ENCODE data around the gene TMEM214. TPM values are rescaled to one million over a fixed set of nuclear protein-coding genes. Genes with fewer than 3 reads are reported as not detected.

The TMEM214 gene
- total RNA-seq, 2 donors from 2014 or later: 52.7 to 63.7 TPM

- no peak overlapping the region for H3K27ac Mint-ChIP-seq
- no peaks in the 10 kb centered on the region for H3K27me3 Mint-ChIP-seq (ENCODE audit: insufficient read depth)
- no peaks in the 10 kb centered on the region for H3K9me3 ChIP-seq (ENCODE audit: control insufficient read depth, low read length)
- no peak for DNase-seq
- H3K4me3 ChIP-seq (ENCODE audit: low read length): no peak overlapping the region
- WGBS, 2 experiments (ENCODE audit: insufficient coverage in 1 of 2, insufficient read length in 1 of 2): 96 to 97% methylated on average over 3 of the region's 3 CpGs
- H3K4me1 ChIP-seq (ENCODE audit: control insufficient read depth, insufficient read depth, low read length): peaks cover 4% of the 10 kb centered on the region
- no peak overlapping the region for H3K4me3 Mint-ChIP-seq
- H3K27ac ChIP-seq (ENCODE audit: low read depth, low read length): no peak overlapping the region
- H3K9me3 Mint-ChIP-seq: no peaks in the 10 kb centered on the region
- H3K4me1 Mint-ChIP-seq: no peaks in the 10 kb centered on the region
- H3K9ac ChIP-seq (ENCODE audit: extremely low read depth, low read length, poor library complexity, severe bottlenecking): no peak overlapping the region
- no peaks in the 10 kb centered on the region for H3K27me3 ChIP-seq (ENCODE audit: control insufficient read depth, insufficient read depth, low read length, poor library complexity, severe bottlenecking)
- H3K36me3 ChIP-seq (ENCODE audit: control insufficient read depth, insufficient read depth, low read length): peaks cover 51% of the 10 kb centered on the region
- H3K36me3 Mint-ChIP-seq (ENCODE audit: low read depth): peaks cover 60% of the 10 kb centered on the region
- no peak for TF ChIP-seq CTCF (conservative IDR thresholded peaks at IDR 0.05)
Measured at GRCh38 chr2:27060323-27060722, 27.6 kb downstream of the TMEM214 start.

- no peak overlapping the region for H3K4me3 Mint-ChIP-seq
- no peak overlapping the region for H3K4me3 ChIP-seq (ENCODE audit: low read length)
- peaks cover 70% of the 10 kb centered on the region for H3K36me3 Mint-ChIP-seq (ENCODE audit: low read depth)
Measured at GRCh38 chr2:27065128-27065527, 32.4 kb downstream of the TMEM214 start.

GRCh38 chr2:27067385-27067784 lies 34.6 kb downstream of the TMEM214 start:
- Mint-ChIP-seq H3K36me3 (ENCODE audit: low read depth) (peaks cover 65% of the 10 kb centered on the region), H3K9me3 (no peaks in the 10 kb centered on the region), H3K27me3 (ENCODE audit: insufficient read depth) (no peaks in the 10 kb centered on the region), H3K27ac (no peak overlapping the region), H3K4me3 (no peak overlapping the region), H3K4me1 (peaks cover 12% of the 10 kb centered on the region)
- H3K4me3 ChIP-seq (ENCODE audit: low read length): no peak overlapping the region
- peaks cover 4% of the 10 kb centered on the region for H3K4me1 ChIP-seq (ENCODE audit: control insufficient read depth, insufficient read depth, low read length)
- no peak overlapping the region for H3K9ac ChIP-seq (ENCODE audit: extremely low read depth, low read length, poor library complexity, severe bottlenecking)
- TF ChIP-seq CTCF (conservative IDR thresholded peaks at IDR 0.05): no peak
- no peaks in the 10 kb centered on the region for H3K27me3 ChIP-seq (ENCODE audit: control insufficient read depth, insufficient read depth, low read length, poor library complexity, severe bottlenecking)
- WGBS, 2 experiments (ENCODE audit: insufficient coverage in 1 of 2, insufficient read length in 1 of 2): 96 to 98% methylated on average over 5 of the region's 5 CpGs
- DNase-seq: no peak
- H3K9me3 ChIP-seq (ENCODE audit: control insufficient read depth, low read length): no peaks in the 10 kb centered on the region
- no peak overlapping the region for H3K27ac ChIP-seq (ENCODE audit: low read depth, low read length)
- H3K36me3 ChIP-seq (ENCODE audit: control insufficient read depth, insufficient read depth, low read length): peaks cover 56% of the 10 kb centered on the region

More at GRCh38 chr2:27065128-27065527, 32.4 kb downstream of the TMEM214 start:
- TF ChIP-seq CTCF (conservative IDR thresholded peaks at IDR 0.05): no peak
- Histone ChIP-seq H3K9me3 (ENCODE audit: control insufficient read depth, low read length) (no peaks in the 10 kb centered on the region), H3K9ac (ENCODE audit: extremely low read depth, low read length, poor library complexity, severe bottlenecking) (no peak overlapping the region), H3K27me3 (ENCODE audit: control insufficient read depth, insufficient read depth, low read length, poor library complexity, severe bottlenecking) (no peaks in the 10 kb centered on the region), H3K36me3 (ENCODE audit: control insufficient read depth, insufficient read depth, low read length) (peaks cover 63% of the 10 kb centered on the region), H3K4me1 (ENCODE audit: control insufficient read depth, insufficient read depth, low read length) (peaks cover 2% of the 10 kb centered on the region), H3K27ac (ENCODE audit: low read depth, low read length) (no peak overlapping the region)
- Mint-ChIP-seq H3K27me3 (ENCODE audit: insufficient read depth) (no peaks in the 10 kb centered on the region), H3K4me1 (no peaks in the 10 kb centered on the region), H3K9me3 (no peaks in the 10 kb centered on the region), H3K27ac (no peak overlapping the region)
- WGBS, 2 experiments (ENCODE audit: insufficient coverage in 1 of 2, insufficient read length in 1 of 2): 94 to 97% methylated on average over 3 of the region's 3 CpGs
- no peak for DNase-seq

Measured in endodermal cell (in vitro differentiated cells).